NCI-H146 treated with DMSO at 0.1 percent for 48 hours (cell line): ENCODE data around the gene NAP1L4.

ENCODE experiments used
- DNase-seq: peaks from one replicate; lab custom pipeline; 2025; ENCODE audit not compliant: unreplicated experiment; lab: John Stamatoyannopoulos, UW

NAP1L4 gene

GRCh38 chr11:2926611-2927051 lies 65.5 kb downstream of the NAP1L4 start:
- DNase-seq = no peak

GRCh38 chr11:2924821-2925675 lies 67.1 kb downstream of the NAP1L4 start:
- no peak for DNase-seq

GRCh38 chr11:2924381-2924780 lies 67.7 kb downstream of the NAP1L4 start:
- DNase-seq = no peak

- DNase-seq = no peak
These were observed 68.4 kb downstream of the NAP1L4 start for GRCh38 chr11:2923446-2924375.

- no peak for DNase-seq
These were observed 69.5 kb downstream of the NAP1L4 start for GRCh38 chr11:2922655-2923054.

- DNase-seq = no peak
These were observed 70.2 kb downstream of the NAP1L4 start for GRCh38 chr11:2921742-2922493.

GRCh38 chr11:2921261-2921660 lies 70.9 kb downstream of the NAP1L4 start:
- DNase-seq = no peak

GRCh38 chr11:2920343-2920742 lies 71.8 kb downstream of the NAP1L4 start:
- no peak for DNase-seq

- no peak for DNase-seq
These were observed 72.3 kb downstream of the NAP1L4 start for GRCh38 chr11:2919837-2920236.

- no peak for DNase-seq
These were observed 72.9 kb downstream of the NAP1L4 start for GRCh38 chr11:2919188-2919587.

GRCh38 chr11:2917842-2918490 lies 74.2 kb downstream of the NAP1L4 start:
- no peak for DNase-seq

GRCh38 chr11:2916892-2917645 lies 75.1 kb downstream of the NAP1L4 start:
- DNase-seq = no peak

- no peak for DNase-seq
These were observed 75.8 kb downstream of the NAP1L4 start for GRCh38 chr11:2916114-2916891.

- DNase-seq = no peak
These were observed 76.7 kb downstream of the NAP1L4 start for GRCh38 chr11:2915473-2915872.

- DNase-seq = no peak
These were observed 77.5 kb downstream of the NAP1L4 start for GRCh38 chr11:2914455-2915195.

GRCh38 chr11:2913776-2914175 lies 78.4 kb downstream of the NAP1L4 start:
- DNase-seq = no peak

GRCh38 chr11:2913019-2913431 lies 79.1 kb downstream of the NAP1L4 start:
- no peak for DNase-seq

GRCh38 chr11:2912498-2912897 lies 79.6 kb downstream of the NAP1L4 start:
- DNase-seq = no peak
